ENCODE measurements around the gene LHX3. TPM values are rescaled to one million over a fixed set of nuclear protein-coding genes. Genes with fewer than 3 reads are reported as not detected.

The LHX3 gene
- polyA plus RNA-seq, 2 of the 4 experiments (the other 2 are of a cell fraction), result 0.03 TPM; not detected in 1

DNA sequence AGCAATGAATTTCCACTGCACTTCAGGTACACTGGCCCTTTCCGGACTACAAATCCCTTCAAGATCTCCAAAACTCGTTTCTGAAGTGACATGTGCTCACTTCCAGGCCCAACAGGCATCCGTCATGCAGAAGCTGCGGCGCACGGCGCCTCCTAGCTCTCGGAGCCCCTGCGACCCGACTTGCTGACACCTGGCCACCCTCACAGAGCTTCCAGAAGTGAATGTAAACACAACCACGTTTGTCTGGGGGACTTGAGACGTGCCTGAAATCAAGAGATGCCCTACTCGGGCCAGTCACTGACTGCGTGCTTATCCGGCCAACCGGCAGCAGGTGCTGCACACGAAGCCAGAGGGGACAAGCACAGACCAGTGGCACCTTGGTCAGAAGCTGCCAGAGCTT is 4.9 kb upstream of the LHX3 start:
- Histone ChIP-seq H3K9me3 (no peaks in the 10 kb centered on the region), H3K4me3 (no peak overlapping the region), H3K4me1 (no peaks in the 10 kb centered on the region), H3K27ac (no peak overlapping the region), H3K4me2 (no peak overlapping the region)
- WGBS (ENCODE audit: missing lambda C conversion rate), result 97% methylated on average over 6 of the region's 17 CpGs
- no peak for DNase-seq (ENCODE audit: low read depth in 1 of 2, low spot score in 1 of 2)
- FAIRE-seq, result no peak
- no peak for TF ChIP-seq CBX2 (IDR thresholded peaks at IDR 0.05; ENCODE audit: borderline replicate concordance, low read depth)
- no peak for TF ChIP-seq EHMT2 (IDR thresholded peaks at IDR 0.05; ENCODE audit: low read depth)
- no peak for TF ChIP-seq USF2 (IDR thresholded peaks at IDR 0.05)
- TF ChIP-seq MAZ (IDR thresholded peaks at IDR 0.05; ENCODE audit: borderline replicate concordance, low read depth, low read length), result no peak
- TF ChIP-seq POLR2AphosphoS2 (conservative IDR thresholded peaks at IDR 0.05; ENCODE audit: low read length), result no peak
- no peak for TF ChIP-seq TP53 (CRISPR knock-in tag; IDR thresholded peaks at IDR 0.05)
- TF ChIP-seq KDM1A (IDR thresholded peaks at IDR 0.05; ENCODE audit: low read depth), result no peak
- TF ChIP-seq HEYL (CRISPR knock-in tag; IDR thresholded peaks at IDR 0.05), result no peak
- TF ChIP-seq CHD4 (IDR thresholded peaks at IDR 0.05; ENCODE audit: borderline replicate concordance), result no peak
- TF ChIP-seq FOXS1 (CRISPR knock-in tag; IDR thresholded peaks at IDR 0.05), result no peak
- TF ChIP-seq ZC3H11A (IDR thresholded peaks at IDR 0.05), result no peak
- CTCF ChIA-PET, result interaction anchor here (0.8 to 5.2 kb wide), 4 partner anchors 10 to 34 kb away, joined by 3 to 30 read pairs (median 4); no protein-coding TSS in a partner anchor
- POLR2A ChIA-PET, result no interaction called here
- ATAC-seq, result no peak

DNA sequence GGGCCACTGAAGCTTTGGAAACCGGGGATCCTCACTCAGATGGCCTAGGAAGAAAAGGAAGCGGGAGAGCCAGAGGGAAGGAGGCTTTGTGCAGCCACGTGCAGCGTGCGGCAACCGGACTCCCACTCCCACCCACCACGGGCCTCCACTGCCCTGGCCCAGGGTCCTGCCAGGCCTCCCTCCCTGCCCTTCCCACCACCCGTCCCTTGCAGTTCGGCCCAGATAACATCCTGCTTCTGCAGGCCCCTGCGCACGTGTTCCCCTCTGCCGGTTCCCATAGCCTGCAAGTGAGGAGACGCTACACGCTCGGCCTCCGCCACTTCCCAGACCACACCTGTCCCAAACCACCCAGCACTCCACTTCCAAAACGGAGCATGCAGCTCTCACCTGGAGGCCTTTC is 4.3 kb upstream of the LHX3 start:
- POLR2A ChIA-PET, result no interaction called here
- ATAC-seq, result no peak

More for the DNA sequence above, 4.3 kb upstream of the LHX3 start:
- CTCF ChIA-PET, result interaction anchor here (0.8 to 5.2 kb wide), 5 partner anchors 10 to 75 kb away, joined by 3 to 30 read pairs (median 3); no protein-coding TSS in a partner anchor
- no peak overlapping the region for H3K4me3 ChIP-seq
- TF ChIP-seq EHMT2 (IDR thresholded peaks at IDR 0.05; ENCODE audit: low read depth) (no peak), HEYL (CRISPR knock-in tag; IDR thresholded peaks at IDR 0.05) (no peak), HDAC2 (IDR thresholded peaks at IDR 0.05) (no peak), FOSB (CRISPR knock-in tag; IDR thresholded peaks at IDR 0.05) (no peak), HMGXB4 (CRISPR knock-in tag; IDR thresholded peaks at IDR 0.05; ENCODE audit: borderline replicate concordance) (no peak), GATA3 (IDR thresholded peaks at IDR 0.05; ENCODE audit: borderline replicate concordance) (no peak), KDM1A (IDR thresholded peaks at IDR 0.05; ENCODE audit: low read depth) (no peak), BHLHE40 (IDR thresholded peaks at IDR 0.05; ENCODE audit: low read depth, low read length) (no peak)
- TF ChIP-seq, protein P1, sequence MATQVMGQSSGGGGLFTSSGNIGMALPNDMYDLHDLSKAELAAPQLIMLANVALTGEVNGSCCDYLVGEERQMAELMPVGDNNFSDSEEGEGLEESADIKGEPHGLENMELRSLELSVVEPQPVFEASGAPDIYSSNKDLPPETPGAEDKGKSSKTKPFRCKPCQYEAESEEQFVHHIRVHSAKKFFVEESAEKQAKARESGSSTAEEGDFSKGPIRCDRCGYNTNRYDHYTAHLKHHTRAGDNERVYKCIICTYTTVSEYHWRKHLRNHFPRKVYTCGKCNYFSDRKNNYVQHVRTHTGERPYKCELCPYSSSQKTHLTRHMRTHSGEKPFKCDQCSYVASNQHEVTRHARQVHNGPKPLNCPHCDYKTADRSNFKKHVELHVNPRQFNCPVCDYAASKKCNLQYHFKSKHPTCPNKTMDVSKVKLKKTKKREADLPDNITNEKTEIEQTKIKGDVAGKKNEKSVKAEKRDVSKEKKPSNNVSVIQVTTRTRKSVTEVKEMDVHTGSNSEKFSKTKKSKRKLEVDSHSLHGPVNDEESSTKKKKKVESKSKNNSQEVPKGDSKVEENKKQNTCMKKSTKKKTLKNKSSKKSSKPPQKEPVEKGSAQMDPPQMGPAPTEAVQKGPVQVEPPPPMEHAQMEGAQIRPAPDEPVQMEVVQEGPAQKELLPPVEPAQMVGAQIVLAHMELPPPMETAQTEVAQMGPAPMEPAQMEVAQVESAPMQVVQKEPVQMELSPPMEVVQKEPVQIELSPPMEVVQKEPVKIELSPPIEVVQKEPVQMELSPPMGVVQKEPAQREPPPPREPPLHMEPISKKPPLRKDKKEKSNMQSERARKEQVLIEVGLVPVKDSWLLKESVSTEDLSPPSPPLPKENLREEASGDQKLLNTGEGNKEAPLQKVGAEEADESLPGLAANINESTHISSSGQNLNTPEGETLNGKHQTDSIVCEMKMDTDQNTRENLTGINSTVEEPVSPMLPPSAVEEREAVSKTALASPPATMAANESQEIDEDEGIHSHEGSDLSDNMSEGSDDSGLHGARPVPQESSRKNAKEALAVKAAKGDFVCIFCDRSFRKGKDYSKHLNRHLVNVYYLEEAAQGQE (IDR thresholded peaks at IDR 0.05), result no peak
- TF ChIP-seq, protein P2, sequence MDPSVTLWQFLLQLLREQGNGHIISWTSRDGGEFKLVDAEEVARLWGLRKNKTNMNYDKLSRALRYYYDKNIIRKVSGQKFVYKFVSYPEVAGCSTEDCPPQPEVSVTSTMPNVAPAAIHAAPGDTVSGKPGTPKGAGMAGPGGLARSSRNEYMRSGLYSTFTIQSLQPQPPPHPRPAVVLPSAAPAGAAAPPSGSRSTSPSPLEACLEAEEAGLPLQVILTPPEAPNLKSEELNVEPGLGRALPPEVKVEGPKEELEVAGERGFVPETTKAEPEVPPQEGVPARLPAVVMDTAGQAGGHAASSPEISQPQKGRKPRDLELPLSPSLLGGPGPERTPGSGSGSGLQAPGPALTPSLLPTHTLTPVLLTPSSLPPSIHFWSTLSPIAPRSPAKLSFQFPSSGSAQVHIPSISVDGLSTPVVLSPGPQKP (IDR thresholded peaks at IDR 0.05; ENCODE audit: low read depth, low read length), result no peak
- no peaks in the 10 kb centered on the region for H3K4me1 ChIP-seq
- FAIRE-seq (no peak), DNase-seq (ENCODE audit: low read depth in 1 of 2, low spot score in 1 of 2) (no peak)
- WGBS (ENCODE audit: missing lambda C conversion rate), result 91% methylated on average over 17 of the region's 17 CpGs
- no peak overlapping the region for H3K4me2 ChIP-seq
- H3K27ac ChIP-seq, result no peak overlapping the region
- H3K9me3 ChIP-seq, result no peaks in the 10 kb centered on the region
